ENCODE measurements around the gene AP1G1.
"Not testable (repeated sequence)": the region's sequence is repeated elsewhere in the genome, so short reads cannot be mapped to it uniquely, and the experiment has no call there.

AP1G1 gene

GRCh38 chr16:71808593-71809459, at the start of gene AP1G1:
Gene AP1G1, minus strand, starts transcription at chr16:71808834. Its CDS starts 19,355 bp downstream, at chr16:71789479.
- DNase-seq (ENCODE audit: low read depth): peak; percentile 97

DNA sequence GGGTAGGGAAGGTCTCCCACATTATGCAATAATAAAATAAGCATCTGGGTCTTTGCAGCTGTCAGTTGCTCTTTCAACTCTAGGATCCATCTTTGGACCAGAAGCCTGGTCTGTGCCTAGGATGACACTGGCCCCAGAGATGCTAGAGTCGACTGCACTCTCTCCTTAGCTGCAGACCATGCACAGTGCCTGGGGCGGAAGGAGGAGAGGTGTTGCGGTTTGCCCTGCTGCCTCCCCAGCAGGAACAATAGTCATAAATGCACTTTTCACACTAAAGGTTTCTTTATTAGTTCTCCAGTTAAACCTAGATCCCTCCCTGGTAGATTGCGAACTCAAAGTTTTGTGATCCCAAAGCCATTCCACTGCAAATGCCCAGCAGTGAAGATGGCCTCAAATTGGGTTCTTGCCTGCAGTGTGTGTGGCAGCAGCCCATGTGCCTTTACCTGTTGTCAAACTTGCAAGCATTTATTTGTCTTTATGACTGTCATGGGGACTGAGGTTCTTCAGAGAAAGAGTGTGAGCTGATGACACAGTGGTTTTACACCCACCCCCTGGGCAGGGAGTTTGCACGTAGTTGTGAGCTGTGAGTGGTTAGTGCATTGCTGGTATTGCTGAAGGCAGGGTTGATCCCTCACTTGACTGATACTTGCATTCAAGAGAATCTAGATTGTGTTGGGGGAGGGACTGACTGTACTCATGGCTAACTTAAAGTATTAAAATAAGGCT, 47.5 kb upstream of the AP1G1 start:
- no peak for DNase-seq (ENCODE audit: low read depth)

DNA sequence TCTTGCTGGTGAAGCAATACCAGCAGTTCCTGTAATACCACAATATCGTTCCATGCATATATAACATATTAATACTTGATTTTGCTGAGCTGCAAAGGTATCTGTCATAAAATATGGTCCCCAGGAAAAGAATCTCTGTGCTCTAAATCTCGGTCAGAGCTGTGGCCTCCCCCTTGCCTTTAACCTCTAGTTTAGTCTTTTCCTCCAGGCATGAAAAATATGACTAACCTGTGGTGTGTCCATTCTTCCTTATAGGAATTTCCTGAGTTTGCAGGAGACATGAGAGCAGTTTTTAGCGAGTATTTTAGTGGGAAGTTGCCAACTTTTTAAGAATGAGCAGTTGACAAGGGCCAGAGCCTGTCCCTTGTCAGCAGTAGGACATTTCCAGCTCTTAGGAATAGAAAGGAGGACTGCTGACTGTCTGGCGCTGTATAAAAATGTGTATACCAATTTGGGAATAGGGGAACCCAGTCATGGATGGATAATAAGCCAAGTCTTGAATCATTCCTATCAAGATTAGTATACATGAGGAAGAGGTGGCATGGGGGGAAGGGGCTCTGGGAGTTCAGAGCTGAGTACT, 45.8 kb upstream of the AP1G1 start:
- peak; percentile 39 for DNase-seq (ENCODE audit: low read depth)

DNA sequence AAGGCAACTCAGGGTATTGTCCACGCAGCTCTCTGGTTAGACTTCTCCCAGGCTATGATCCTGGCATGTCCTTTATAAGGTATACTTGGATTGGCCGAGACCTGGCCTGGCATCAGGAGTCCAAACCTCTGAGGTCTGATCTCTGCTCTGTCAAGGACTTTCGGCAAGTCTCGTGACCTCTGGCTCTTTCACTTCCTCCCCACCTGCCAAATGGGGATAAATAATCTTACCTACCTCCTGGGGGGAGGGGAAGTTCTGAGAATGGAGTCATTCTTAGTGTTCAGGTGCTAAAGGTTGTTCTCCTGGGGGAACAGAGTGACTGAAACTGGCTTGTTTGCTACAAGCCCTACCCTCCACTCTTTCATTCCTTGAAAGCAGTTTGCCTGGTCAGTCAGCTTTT, 44.8 kb upstream of the AP1G1 start:
- no peak for DNase-seq (ENCODE audit: low read depth)

- no peak for DNase-seq (ENCODE audit: low read depth)
Observed at GRCh38 chr16:71852561-71852960, 43.9 kb upstream of the AP1G1 start.

DNA sequence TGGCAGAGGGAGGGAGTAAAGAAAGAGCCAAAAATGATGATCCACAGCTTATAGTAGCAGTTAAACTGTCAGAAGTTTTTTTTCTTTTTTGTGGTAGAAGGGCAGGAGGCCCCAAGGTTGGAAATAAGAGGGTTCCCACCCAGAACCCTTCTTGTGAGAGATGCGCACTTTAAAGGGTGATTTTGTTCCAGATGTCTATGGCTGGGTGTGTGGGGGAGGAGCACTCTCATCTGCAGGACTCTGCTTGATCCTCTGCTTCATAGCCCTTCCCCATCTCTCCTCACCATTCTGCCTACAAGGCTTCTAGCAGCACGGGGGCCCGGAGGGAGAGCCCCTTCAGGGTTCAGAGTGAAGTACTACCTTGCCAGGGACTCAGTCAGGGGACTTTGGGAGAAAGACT, 43.5 kb upstream of the AP1G1 start:
- DNase-seq (ENCODE audit: low read depth): no peak

DNA sequence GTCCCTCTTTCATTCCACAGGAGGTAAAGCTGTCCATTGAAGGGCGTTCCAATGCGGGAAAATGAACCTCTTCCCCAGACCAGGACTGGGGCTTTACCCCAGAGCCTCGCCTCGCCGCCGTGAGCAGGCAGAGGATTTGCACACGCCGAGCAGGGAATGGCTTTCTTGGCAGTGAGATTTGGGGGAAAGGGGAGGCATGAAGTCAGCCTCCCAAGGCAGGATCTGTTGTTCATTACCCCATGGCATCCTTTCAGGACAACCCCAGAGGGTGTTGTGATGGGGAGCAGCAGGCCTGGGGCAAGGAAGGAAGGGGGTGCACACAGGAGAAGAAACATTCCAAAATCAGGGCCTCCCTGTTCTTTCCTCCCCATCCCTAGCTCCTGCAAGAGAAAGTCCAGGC, 43.1 kb upstream of the AP1G1 start:
- DNase-seq (ENCODE audit: low read depth): no peak

DNA sequence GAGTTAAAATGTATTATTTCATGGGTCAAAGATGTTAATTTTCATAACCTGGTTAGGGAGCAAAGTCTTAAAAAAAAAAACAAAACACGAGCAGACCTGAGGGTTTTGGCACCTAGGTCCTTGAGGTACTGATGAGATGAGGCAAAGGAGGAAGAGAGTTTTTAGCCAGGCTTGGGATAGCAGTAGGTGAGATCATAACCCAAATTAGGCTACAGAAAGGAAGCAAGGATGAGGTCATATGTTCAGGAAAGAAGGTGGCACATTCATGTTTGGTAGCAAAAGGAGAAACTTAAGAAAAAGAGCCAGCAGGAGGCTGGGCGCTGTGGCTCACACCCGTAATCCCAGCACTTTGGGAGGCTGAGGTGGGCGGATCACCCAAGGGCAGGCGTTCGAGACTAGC, 40.0 kb upstream of the AP1G1 start:
- DNase-seq (ENCODE audit: low read depth): no peak

- no peak for DNase-seq (ENCODE audit: low read depth)
Observed at GRCh38 chr16:71847096-71847495, 38.5 kb upstream of the AP1G1 start.

DNA sequence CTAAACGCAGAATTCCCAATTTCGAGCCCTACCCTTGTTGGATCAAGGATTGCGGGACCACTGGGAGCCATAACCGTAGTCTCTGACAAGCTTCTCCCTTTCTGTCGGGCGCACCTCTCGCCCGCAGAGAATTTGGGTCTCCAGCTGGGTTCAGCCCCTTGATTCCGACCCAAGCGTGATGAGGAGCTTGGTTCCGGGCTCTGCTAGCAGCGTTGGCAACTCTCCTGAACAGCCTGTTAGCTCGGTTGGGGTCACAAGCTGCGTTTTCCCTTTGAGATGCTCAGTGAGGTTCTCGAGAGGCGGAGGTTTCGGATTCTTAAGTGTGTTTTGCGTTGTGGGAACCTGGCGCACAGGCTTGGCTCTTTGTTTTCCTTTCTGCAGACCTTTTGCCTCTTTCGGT, 37.8 kb upstream of the AP1G1 start:
- peak; percentile 30 for DNase-seq (ENCODE audit: low read depth)

GRCh38 chr16:71845639-71846430, 37.2 kb upstream of the AP1G1 start, which contains the start of gene ATXN1L:
Gene ATXN1L, plus strand, starts transcription at chr16:71845976. Its CDS starts 3,765 bp downstream, at chr16:71849741.
- peak; percentile 92 for DNase-seq (ENCODE audit: low read depth)

- DNase-seq (ENCODE audit: low read depth): no peak
Observed at GRCh38 chr16:71843572-71843971, 34.9 kb upstream of the AP1G1 start.

- DNase-seq (ENCODE audit: low read depth): peak; percentile 84
Observed at GRCh38 chr16:71840052-71840451, 31.4 kb upstream of the AP1G1 start.

DNA sequence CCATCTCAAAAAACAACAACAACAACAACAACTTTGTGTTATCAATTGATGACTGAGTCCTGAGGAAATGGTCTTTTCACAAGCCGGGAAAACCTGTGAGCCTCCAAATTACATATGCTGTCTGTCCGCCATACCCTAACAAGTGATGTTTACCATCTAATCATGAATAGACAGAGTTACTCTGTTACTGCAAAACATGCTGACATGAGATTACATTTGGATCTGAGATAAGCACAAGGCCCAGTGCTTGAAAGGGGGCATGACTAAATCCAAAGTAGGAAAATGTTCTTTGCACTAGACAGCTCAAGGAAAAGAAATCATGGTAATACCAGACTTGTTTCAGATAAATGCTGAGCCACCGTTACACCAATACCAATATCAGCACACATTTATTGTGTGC, 28.5 kb upstream of the AP1G1 start:
- DNase-seq (ENCODE audit: low read depth): no peak

DNA sequence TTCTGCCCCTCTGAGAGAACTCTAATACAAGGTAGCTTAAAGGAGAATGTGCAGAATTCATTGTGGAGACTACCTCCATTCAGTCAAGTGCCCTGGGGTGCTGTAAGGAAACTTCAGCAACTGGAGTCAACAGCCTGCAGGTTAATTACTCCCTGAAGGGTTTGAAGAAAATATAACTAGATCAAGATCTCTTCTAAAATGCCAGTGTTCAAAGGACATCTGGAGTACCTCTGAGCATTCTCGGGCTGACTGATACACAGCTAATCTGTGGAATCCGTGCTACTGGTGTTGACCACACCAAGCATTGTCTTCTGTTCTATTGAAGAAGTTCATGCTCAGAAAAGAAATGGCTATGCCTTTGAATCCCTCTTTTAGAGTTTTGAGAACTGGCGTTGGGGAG, 25.7 kb upstream of the AP1G1 start:
- no peak for DNase-seq (ENCODE audit: low read depth)

- not testable (repeated sequence) for DNase-seq (ENCODE audit: low read depth)
Observed at GRCh38 chr16:71832112-71832511, 23.5 kb upstream of the AP1G1 start.

GRCh38 chr16:71831698-71832097, 23.1 kb upstream of the AP1G1 start:
- not testable (repeated sequence) for DNase-seq (ENCODE audit: low read depth)

GRCh38 chr16:71830359-71830758, 21.7 kb upstream of the AP1G1 start:
- DNase-seq (ENCODE audit: low read depth): no peak

DNA sequence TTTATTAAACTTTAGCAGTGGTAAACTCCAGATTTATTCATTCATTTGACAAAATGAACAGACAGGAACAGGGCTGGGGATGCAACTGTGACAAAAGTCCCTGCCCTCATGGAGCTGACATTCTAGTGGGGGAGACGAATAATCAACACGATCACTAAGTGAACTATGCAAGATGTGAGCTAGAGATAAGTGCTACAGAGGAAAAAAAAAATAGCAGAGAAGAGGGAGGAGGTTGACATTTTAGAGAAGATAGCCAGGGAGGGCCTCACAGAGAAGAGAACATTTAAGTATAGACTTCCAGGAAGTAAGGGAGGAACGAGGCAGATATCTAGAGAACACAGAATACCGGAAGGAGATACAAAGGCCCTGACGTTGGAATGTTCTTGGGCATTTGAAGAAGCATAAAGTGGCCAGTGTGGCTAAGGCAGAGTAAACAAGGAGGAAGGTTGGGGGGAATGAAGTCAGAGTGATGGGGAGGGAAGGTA, 17.9 kb upstream of the AP1G1 start:
- no peak for DNase-seq (ENCODE audit: low read depth)

GRCh38 chr16:71817155-71817500, 8.5 kb upstream of the AP1G1 start:
- not testable (repeated sequence) for DNase-seq (ENCODE audit: low read depth)

DNA sequence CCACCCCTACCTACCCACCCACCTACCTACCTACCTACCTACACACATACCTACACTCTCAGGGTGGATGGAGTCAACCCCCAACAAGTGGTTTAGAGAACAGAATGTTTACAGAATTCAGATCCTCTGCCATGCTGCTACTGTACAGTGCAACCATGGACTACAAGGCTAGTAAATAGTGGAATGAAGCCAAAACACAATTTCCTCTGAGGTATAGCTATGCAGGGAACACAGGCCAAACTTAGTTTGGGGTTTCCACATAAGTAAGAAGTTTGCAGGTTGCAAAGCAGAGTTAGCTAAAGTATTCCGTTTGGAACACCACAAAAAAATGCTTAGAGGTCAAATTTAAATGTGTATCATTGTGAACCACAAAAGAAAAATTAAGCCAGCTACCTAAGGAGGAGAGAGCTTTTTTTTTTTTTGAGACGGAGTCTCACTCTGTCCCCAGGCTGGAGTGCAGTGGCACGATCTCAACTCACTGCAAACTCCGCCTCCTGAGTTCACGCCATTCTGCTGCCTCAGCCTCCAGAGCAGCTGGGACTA, 2.7 kb upstream of the AP1G1 start:
- peak; percentile 14 for DNase-seq (ENCODE audit: low read depth)

DNA sequence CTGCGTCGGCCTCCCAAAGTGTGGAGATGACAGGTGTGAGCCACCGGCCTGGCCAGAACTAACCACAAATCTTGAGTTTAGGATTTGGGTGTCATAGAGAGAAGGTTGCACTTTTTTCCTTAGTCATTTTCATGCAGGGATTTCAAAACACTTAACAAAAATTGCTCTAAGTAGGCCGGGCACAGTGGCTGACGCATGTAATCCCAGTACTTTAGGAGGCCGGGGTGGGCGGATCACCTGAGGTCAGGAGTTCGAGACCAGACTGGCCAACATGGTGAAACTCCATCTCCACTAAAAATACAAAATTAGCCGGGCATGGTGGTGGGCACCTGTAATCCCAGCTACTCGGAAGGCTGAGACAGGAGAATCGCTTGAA, 1.5 kb upstream of the AP1G1 start:
- not testable (repeated sequence) for DNase-seq (ENCODE audit: low read depth)
